Fibroblast of pulmonary artery (primary cell): Measurements from ENCODE around the gene EXOG.
"Not testable (repeated sequence)": the region's sequence is repeated elsewhere in the genome, so short reads cannot be mapped to it uniquely, and the experiment has no call there.

Source experiments
- DNase-seq: peaks from one replicate; pipeline ENCODE4 v3.0.0-alpha.2; 2010; ENCODE audit warnings: low read depth
- H3K4me3 ChIP-seq: replicated peaks from 2 replicates; pipeline ENCODE4 v1.5.1; 2011; ENCODE audit warnings: low read depth, mild to moderate bottlenecking, control low read depth, low read length, moderate library complexity
- CTCF ChIP-seq: IDR thresholded peaks from 2 replicates; pipeline ENCODE4 v1.5.1; 2011; ENCODE audit warnings: mild to moderate bottlenecking, control low read depth, low read length, inconsistent platforms; ENCODE audit errors: missing control alignments

EXOG gene

GRCh38 chr3:38564631-38565338 lies 68.6 kb downstream of the EXOG start:
- no peak overlapping the region for H3K4me3 ChIP-seq
- no peak for TF ChIP-seq CTCF
- no peak for DNase-seq

- no peak for TF ChIP-seq CTCF
- no peak for DNase-seq
Measured at GRCh38 chr3:38565339-38566214, 69.4 kb downstream of the EXOG start.

GRCh38 chr3:38566215-38566528 lies 70.0 kb downstream of the EXOG start:
- DNase-seq, result no peak
- TF ChIP-seq CTCF, result no peak

More at GRCh38 chr3:38565339-38566214, 69.4 kb downstream of the EXOG start:
- H3K4me3 ChIP-seq, result no peak overlapping the region

GRCh38 chr3:38566794-38567193 lies 70.7 kb downstream of the EXOG start:
- not testable (repeated sequence) for H3K4me3 ChIP-seq, DNase-seq

More at GRCh38 chr3:38566215-38566528, 70.0 kb downstream of the EXOG start:
- no peak overlapping the region for H3K4me3 ChIP-seq

- DNase-seq, result no peak
- no peak overlapping the region for H3K4me3 ChIP-seq
- no peak for TF ChIP-seq CTCF
Measured at GRCh38 chr3:38567498-38567897, 71.4 kb downstream of the EXOG start.

- DNase-seq, result no peak
- TF ChIP-seq CTCF, result no peak
- no peak overlapping the region for H3K4me3 ChIP-seq
Measured at GRCh38 chr3:38573111-38573510, 77.0 kb downstream of the EXOG start.

- H3K4me3 ChIP-seq, result no peak overlapping the region
- no peak for TF ChIP-seq CTCF
- no peak for DNase-seq
Measured at GRCh38 chr3:38573556-38573955, 77.4 kb downstream of the EXOG start.
